Measurements from ENCODE around the gene SLC8A3.

Gene SLC8A3

DNA sequence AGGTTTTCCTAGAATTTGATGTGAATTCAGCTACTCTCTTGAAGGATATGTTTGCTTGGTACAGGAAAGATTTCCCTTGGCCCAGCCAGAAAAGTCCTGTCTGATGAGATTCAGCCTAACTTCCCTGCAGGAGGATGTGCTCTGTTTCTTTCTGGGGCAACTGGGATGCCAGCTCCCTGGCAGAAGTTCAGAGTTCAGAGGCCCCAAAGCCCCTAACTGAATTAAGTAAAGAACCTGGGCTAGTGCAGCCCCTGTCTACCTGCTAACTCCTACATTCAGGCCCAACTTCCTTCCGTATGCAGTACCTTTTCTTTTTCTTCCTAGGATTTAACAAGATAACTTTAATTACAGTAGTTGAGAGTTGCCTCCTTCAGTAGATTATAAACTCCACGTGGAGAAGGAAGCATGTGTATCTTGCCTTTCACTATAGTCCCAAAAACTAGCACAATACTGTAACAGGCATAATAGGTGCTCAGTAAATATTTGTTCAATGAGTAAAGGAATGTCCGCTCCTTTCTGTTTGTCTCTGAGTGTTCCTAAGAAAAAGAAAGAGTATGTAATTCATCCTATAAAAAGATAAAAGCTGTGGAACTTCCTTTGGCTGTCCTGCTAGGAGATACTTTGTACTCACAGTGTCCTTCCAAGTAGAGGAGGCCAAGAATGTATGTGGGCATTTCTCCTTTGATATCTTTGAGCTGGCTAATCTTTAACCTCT lies 141.0 kb downstream of the SLC8A3 start:
- no peaks in the 10 kb centered on the region for H3K9me3 ChIP-seq (ENCODE audit: low read depth, low read length)
- no peak overlapping the region for H3K27ac ChIP-seq
- H3K4me3 ChIP-seq = no peak overlapping the region
- TF ChIP-seq EZH2 (IDR thresholded peaks at IDR 0.05) = no peak
- no peak for TF ChIP-seq POLR2AphosphoS5 (IDR thresholded peaks at IDR 0.05; ENCODE audit: borderline replicate concordance, low read depth, low read length)
- TF ChIP-seq FOXP2 (optimal IDR thresholded peaks at IDR 0.05; ENCODE audit: control extremely low read depth, extremely low read length, insufficient read depth) = no peak
- H3K36me3 ChIP-seq (ENCODE audit: insufficient read depth, low read length) = no peaks in the 10 kb centered on the region
- DNase-seq (ENCODE audit: low read depth, low spot score) = no peak
- no peak overlapping the region for H3K9ac ChIP-seq (ENCODE audit: insufficient read length)

DNA sequence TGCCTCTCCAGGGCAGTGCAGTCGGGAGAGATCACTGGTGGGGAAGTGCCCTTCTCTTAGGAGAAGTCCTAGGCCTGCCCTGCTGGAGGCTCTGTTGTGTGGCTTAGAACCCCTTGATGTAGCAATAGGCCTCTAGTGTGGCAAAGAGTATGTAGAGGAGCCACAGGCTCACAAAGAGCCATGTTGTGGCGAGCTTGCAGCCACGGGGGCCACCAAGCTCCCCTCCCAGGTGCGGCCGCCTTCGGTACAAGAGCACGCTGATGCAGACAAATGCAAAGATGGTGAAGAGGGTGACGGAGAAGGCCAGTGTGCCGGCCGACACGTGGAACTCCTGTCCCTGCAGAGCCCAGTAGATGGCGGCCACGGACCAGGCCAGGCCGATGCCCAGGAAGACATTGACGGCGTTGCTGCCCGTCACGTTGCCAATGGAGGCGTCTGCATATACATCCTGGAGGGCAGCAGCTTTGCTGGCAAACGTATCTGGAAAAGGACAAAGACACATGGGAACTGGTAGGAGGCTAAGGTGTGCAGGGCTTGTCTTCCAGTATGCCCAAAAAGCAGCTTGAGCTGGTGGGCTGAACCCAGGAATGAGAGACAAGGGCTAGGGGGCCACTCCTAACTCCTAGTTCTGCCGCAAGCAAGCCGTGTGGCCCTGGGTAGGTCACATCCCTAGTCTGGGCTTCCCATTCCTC lies 142.8 kb downstream of the SLC8A3 start:
- Histone ChIP-seq H3K4me3 (no peak overlapping the region), H3K9me3 (ENCODE audit: low read depth, low read length) (no peaks in the 10 kb centered on the region), H3K27ac (no peak overlapping the region), H3K36me3 (ENCODE audit: insufficient read depth, low read length) (no peaks in the 10 kb centered on the region), H3K9ac (ENCODE audit: insufficient read length) (no peak overlapping the region)
- DNase-seq (ENCODE audit: low read depth, low spot score) = no peak
- TF ChIP-seq FOXP2 (optimal IDR thresholded peaks at IDR 0.05; ENCODE audit: control extremely low read depth, extremely low read length, insufficient read depth) (no peak), POLR2AphosphoS5 (IDR thresholded peaks at IDR 0.05; ENCODE audit: borderline replicate concordance, low read depth, low read length) (no peak), EZH2 (IDR thresholded peaks at IDR 0.05) (no peak)

DNA sequence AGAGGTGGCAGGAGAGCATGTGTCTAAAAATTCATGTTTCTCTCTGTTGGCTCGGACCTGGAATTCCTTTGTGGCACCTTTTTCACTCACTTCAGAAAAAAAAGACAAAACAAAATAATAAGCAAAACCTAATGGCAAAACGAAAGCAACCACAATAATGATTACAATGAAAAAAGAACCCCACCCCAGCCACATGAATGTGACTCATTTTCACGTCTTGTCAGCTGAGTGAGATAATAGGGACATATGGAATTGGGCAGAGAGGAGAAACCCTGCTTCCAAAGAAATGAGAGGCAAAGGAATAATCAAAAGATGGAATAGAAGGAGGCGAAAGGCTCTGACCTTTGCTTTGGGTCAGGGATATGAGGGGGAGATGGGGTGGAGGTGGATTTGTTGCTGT lies 143.4 kb downstream of the SLC8A3 start:
- no peak overlapping the region for H3K27ac ChIP-seq
- no peak for TF ChIP-seq POLR2AphosphoS5 (IDR thresholded peaks at IDR 0.05; ENCODE audit: borderline replicate concordance, low read depth, low read length)
- TF ChIP-seq EZH2 (IDR thresholded peaks at IDR 0.05) = no peak
- TF ChIP-seq FOXP2 (optimal IDR thresholded peaks at IDR 0.05; ENCODE audit: control extremely low read depth, extremely low read length, insufficient read depth) = no peak
- H3K4me3 ChIP-seq = no peak overlapping the region
- DNase-seq (ENCODE audit: low read depth, low spot score) = no peak
- H3K9me3 ChIP-seq (ENCODE audit: low read depth, low read length) = no peaks in the 10 kb centered on the region
- H3K36me3 ChIP-seq (ENCODE audit: insufficient read depth, low read length) = no peaks in the 10 kb centered on the region
- no peak overlapping the region for H3K9ac ChIP-seq (ENCODE audit: insufficient read length)

DNA sequence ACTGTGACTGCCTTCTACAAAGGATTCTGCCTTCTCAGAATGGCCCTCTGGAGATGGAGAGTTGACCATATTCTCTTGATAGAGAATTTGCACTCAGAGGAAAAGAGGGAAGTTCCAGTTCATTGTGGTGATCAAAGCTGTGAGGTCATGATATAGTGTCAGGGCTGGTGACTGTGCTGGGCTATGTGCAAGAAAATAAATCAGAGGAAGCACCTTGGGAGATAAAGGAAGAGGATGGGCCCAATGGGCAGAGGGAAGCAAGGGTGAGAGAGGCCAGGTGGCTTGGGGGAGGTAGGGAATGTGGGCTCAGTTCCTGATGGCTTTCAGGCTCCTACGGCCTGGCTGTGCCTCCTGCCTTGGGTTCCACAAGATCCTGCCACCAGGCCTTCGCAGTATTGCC lies 145.8 kb downstream of the SLC8A3 start:
- DNase-seq (ENCODE audit: low read depth, low spot score) = no peak
- H3K27ac ChIP-seq = no peak overlapping the region
- H3K4me3 ChIP-seq = no peak overlapping the region
- no peaks in the 10 kb centered on the region for H3K36me3 ChIP-seq (ENCODE audit: insufficient read depth, low read length)
- TF ChIP-seq FOXP2 (optimal IDR thresholded peaks at IDR 0.05; ENCODE audit: control extremely low read depth, extremely low read length, insufficient read depth) (no peak), POLR2AphosphoS5 (IDR thresholded peaks at IDR 0.05; ENCODE audit: borderline replicate concordance, low read depth, low read length) (no peak), EZH2 (IDR thresholded peaks at IDR 0.05) (no peak)
- H3K9me3 ChIP-seq (ENCODE audit: low read depth, low read length) = no peaks in the 10 kb centered on the region
- no peak overlapping the region for H3K9ac ChIP-seq (ENCODE audit: insufficient read length)

DNA sequence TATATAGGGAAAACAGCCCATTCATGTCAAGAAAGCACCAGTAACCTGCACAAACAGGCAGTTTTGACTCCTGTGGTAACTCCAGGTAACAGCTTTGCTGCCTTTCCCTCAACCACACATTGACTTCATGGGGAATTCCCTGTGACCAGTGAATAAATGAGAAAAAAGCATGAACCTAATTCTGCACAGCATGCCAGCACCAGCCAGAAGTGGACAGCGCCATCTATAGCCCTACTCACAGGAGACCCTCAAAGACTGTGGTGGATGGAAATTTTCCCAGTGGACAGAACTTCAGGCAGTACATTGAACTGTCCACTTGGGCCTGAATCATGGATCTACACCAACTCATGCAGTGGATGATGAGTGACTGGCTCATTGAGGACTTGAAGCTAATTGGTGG lies 152.1 kb downstream of the SLC8A3 start:
- Histone ChIP-seq H3K36me3 (ENCODE audit: insufficient read depth, low read length) (no peaks in the 10 kb centered on the region), H3K4me3 (no peak overlapping the region), H3K9ac (ENCODE audit: insufficient read length) (no peak overlapping the region), H3K27ac (no peak overlapping the region), H3K9me3 (ENCODE audit: low read depth, low read length) (no peaks in the 10 kb centered on the region)
- TF ChIP-seq EZH2 (IDR thresholded peaks at IDR 0.05) (no peak), POLR2AphosphoS5 (IDR thresholded peaks at IDR 0.05; ENCODE audit: borderline replicate concordance, low read depth, low read length) (no peak), FOXP2 (optimal IDR thresholded peaks at IDR 0.05; ENCODE audit: control extremely low read depth, extremely low read length, insufficient read depth) (no peak)
- DNase-seq (ENCODE audit: low read depth, low spot score) = no peak

DNA sequence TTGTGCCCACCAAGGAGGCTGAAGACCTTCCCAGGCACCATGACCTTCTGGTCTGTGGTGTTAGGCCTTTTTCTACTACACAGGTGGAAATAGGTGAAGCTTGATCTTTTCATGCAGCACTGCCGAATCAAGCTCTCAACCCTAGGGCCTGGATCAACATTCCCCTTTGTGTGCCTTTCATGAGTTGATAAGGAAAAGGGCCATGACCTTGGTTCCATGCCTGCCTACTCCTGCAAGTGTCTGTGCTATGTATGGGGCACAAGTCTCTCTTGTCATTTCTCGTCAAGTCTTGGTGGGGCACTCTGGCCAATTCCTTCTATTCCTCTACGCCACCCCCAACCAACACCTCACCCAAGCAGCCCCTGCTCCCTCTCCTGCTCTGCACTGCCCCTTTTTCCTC lies 154.5 kb downstream of the SLC8A3 start:
- Histone ChIP-seq H3K27ac (no peak overlapping the region), H3K9ac (ENCODE audit: insufficient read length) (no peak overlapping the region), H3K36me3 (ENCODE audit: insufficient read depth, low read length) (no peaks in the 10 kb centered on the region), H3K9me3 (ENCODE audit: low read depth, low read length) (no peaks in the 10 kb centered on the region), H3K4me3 (no peak overlapping the region)
- DNase-seq (ENCODE audit: low read depth, low spot score) = no peak
- TF ChIP-seq FOXP2 (optimal IDR thresholded peaks at IDR 0.05; ENCODE audit: control extremely low read depth, extremely low read length, insufficient read depth) (no peak), POLR2AphosphoS5 (IDR thresholded peaks at IDR 0.05; ENCODE audit: borderline replicate concordance, low read depth, low read length) (no peak), EZH2 (IDR thresholded peaks at IDR 0.05) (no peak)

DNA sequence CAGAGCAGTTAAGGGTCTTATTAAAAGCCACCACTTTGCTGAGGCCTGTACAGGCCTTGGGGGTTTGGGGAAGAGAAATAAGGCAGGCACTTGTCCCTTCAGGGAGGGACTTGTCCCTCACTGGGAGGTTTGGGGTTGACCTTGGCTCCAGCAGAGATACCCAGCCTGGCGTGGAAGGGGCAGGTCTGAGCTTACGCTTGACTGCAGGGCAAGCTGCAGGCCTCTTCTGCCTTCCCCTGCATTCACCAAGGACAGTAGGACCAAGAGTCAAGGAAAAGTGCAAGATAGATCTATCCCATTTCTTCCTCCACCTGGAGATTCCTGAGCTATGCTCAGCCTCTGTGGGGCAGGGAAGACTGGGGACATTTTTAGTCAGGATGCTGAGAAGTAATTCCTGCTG lies 155.2 kb downstream of the SLC8A3 start:
- TF ChIP-seq EZH2 (IDR thresholded peaks at IDR 0.05) = no peak
- no peak for TF ChIP-seq POLR2AphosphoS5 (IDR thresholded peaks at IDR 0.05; ENCODE audit: borderline replicate concordance, low read depth, low read length)
- no peak for TF ChIP-seq FOXP2 (optimal IDR thresholded peaks at IDR 0.05; ENCODE audit: control extremely low read depth, extremely low read length, insufficient read depth)
- Histone ChIP-seq H3K9me3 (ENCODE audit: low read depth, low read length) (no peaks in the 10 kb centered on the region), H3K36me3 (ENCODE audit: insufficient read depth, low read length) (no peaks in the 10 kb centered on the region), H3K27ac (no peak overlapping the region), H3K4me3 (no peak overlapping the region), H3K9ac (ENCODE audit: insufficient read length) (no peak overlapping the region)
- no peak for DNase-seq (ENCODE audit: low read depth, low spot score)

DNA sequence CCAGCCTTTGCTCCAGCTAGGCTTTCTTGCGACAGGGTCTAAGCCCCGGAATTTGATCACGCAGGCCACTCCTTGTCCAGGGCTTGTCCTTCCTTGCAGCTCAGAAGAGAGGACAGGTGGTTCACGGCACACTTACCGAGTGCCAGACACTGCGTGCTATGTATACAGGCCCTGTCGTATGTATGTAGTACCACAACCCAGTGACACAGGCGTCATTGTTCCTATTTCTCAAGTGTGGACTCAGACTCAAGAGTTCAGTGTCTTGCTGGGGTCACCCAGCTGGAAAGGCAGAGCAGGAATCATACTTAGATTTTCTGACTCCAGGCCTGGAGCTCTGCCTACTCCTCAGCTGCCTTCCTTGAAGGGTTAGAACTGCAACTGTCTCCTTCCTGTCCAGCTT lies 155.6 kb downstream of the SLC8A3 start:
- TF ChIP-seq POLR2AphosphoS5 (IDR thresholded peaks at IDR 0.05; ENCODE audit: borderline replicate concordance, low read depth, low read length) (no peak), FOXP2 (optimal IDR thresholded peaks at IDR 0.05; ENCODE audit: control extremely low read depth, extremely low read length, insufficient read depth) (no peak), EZH2 (IDR thresholded peaks at IDR 0.05) (no peak)
- no peak for DNase-seq (ENCODE audit: low read depth, low spot score)
- Histone ChIP-seq H3K9me3 (ENCODE audit: low read depth, low read length) (no peaks in the 10 kb centered on the region), H3K9ac (ENCODE audit: insufficient read length) (no peak overlapping the region), H3K4me3 (no peak overlapping the region), H3K27ac (no peak overlapping the region), H3K36me3 (ENCODE audit: insufficient read depth, low read length) (no peaks in the 10 kb centered on the region)
